GM21447 (cell line): ENCODE data around the gene SCIN.
"Not testable (repeated sequence)": the region's sequence is repeated elsewhere in the genome, so short reads cannot be mapped to it uniquely, and the experiment has no call there.

Experiments
- ATAC-seq: cut with Tn5 transposase; IDR thresholded peaks from one replicate; pipeline ENCODE4 v1.9.1; 2021; ENCODE audit not compliant: unreplicated experiment

The SCIN gene

DNA sequence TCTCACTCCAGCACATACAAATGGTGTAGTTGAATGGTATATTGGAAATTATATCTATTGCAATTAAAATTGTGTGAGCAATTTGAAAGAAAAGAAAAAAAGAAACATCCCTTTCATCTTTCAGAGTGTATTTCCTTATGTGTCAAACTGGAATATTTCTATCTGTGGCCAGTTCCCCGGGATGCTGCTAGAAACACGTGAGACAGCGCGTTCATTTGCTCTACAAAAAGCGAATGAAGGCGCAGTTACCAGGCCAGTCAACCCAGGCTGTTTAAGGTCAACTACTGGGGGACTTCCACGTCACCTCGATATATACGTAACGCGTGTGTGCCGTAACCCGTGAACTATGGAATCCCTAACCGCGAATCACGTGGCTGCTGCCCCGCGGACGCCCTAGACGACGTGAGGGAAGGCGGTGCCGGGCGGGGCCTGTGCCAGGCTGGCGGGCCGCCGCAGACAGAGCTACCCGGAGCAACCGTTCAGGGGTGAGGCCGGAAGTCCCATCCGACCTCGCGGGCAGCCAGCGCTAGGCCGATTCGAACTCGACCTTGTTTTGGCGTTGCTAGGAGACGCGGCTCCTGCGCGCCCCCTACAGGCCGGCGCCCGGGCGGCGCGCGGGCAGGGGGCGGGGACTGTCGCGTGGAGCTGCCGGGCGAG lies 115.8 kb downstream of the SCIN start:
- ATAC-seq, result peak; percentile 75

GRCh38 chr7:12686891-12687717 lies 116.6 kb downstream of the SCIN start, which contains the start of gene ARL4A:
Gene ARL4A (plus strand): TSS chr7:12687633. CDS start chr7:12688255, 622 bp downstream.
- ATAC-seq, result peak; percentile 86

DNA sequence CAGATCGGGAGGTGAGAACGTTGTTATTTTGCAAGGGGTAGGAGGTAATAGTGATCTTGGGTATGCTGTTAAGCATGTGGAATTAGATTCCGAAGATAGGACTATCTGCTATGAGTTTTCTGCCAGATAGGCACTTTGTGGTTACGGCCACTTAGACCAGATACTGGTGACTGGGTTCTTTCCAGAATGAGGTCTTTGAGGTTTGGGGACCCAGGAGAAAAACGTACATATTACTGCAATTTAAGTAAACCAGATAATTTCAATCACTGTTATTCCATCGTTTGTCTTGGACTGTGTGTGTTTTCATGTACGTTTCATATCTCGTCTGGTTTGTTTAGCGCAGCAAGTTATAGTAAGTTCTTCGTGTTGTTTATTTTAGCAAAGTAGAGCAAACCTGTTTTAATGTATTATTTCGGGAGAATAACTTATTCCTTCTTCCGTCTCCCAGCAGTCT lies 117.2 kb downstream of the SCIN start:
- ATAC-seq, result no peak

DNA sequence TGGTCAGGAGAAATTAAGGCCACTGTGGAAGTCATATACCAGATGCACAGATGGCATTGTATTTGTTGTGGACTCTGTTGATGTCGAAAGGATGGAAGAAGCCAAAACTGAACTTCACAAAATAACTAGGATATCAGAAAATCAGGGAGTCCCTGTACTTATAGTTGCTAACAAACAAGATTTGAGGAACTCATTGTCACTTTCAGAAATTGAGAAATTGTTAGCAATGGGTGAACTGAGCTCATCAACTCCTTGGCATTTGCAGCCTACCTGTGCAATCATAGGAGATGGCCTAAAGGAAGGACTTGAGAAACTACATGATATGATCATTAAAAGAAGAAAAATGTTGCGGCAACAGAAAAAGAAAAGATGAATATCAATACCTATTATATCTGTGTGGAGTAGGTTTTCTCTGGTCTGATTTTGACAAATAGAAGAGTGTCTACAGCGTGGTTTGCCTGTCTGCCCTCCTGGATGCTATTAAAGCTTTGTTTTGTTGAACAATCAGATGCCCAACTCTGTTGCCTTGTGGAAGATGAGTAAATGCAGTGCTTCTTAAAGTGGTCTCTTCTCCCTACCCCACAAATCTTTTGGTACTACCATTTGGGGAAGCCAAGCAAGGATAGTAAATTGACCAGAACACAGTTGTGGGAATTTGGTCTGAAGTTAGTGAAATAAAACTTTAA lies 118.1 kb downstream of the SCIN start:
- not testable (repeated sequence) for ATAC-seq

DNA sequence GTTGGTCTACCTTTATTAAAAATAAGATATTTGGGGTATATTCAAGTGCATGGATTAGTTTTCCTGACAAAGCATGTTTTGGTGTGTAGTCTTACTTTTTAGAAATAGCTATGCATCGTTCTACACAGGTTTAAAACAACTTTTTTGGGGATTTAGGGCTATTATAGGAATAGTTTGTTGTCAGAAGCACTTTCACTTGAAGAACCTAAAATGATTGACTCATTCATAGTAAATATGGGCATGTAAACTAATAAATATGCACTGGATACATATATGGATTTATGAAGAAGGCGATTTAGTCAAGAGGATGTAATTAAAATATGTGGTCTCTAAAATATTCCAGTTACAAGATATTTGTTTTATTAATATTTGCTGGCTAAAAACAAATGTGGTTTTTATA lies 118.9 kb downstream of the SCIN start:
- ATAC-seq, result no peak

GRCh38 chr7:12690041-12690878 lies 119.7 kb downstream of the SCIN start:
- no peak for ATAC-seq

DNA sequence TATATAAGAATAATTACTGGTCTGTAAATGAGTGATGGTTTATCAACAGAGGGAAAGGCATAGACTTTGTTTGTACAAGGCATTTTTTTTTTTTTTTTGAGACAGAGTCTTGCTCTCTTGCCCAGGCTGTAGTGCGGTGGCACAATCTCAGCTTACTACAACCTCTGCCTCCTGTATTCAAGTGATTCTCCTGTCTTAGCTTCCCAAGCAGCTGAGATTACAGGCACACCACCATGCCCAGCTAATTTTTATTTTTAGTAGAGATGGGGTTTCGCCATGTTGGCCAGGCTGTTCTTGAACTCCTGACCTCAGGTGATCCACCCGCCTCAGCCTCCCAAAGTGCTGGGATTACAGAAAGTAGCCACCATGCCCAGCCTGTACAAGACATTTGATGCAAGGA lies 120.9 kb downstream of the SCIN start:
- not testable (repeated sequence) for ATAC-seq

GRCh38 chr7:12692035-12692434 lies 121.5 kb downstream of the SCIN start:
- no peak for ATAC-seq

DNA sequence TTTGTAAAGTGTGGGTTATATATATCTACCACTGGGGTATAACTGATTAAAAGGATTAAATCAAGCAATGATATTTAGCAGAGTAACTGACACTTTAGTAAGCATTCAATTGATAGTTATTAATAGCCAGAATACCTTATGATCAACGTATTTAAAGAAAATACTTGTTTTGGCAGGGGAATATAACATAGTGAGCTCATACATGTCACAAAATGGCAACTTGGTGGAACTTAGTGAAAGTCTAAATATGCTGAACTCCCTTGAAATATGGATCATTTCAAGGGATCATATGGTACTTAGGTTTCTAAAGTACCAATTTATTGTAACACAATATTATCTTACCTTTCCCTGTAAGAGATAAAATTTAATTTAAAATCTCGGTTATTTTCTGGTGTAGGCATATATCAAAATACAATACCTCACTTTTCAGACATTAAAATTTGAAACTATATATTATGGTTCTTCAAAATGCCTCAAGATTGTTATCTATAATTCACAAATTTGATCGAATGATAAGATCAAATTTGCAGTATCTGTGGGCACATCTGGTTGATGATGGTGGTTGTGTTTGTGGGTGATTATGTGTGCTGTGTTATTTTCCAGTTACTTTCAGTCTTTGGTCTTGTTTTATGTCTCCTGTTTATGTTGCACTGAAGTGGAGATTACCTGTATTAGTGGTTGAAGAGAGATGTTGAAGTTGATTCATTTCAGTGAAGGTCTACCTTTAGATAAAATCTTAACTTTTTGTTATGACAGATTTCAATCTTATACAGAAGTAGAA lies 122.1 kb downstream of the SCIN start:
- ATAC-seq, result no peak

- no peak for ATAC-seq
These were observed 124.3 kb downstream of the SCIN start for GRCh38 chr7:12694817-12695216.

GRCh38 chr7:12695965-12696364 lies 125.4 kb downstream of the SCIN start:
- ATAC-seq, result no peak

GRCh38 chr7:12699299-12699698 lies 128.8 kb downstream of the SCIN start:
- ATAC-seq, result no peak

- no peak for ATAC-seq
These were observed 130.9 kb downstream of the SCIN start for GRCh38 chr7:12701433-12701832.

- ATAC-seq, result no peak
These were observed 133.4 kb downstream of the SCIN start for GRCh38 chr7:12703881-12704280.

GRCh38 chr7:12705878-12706277 lies 135.4 kb downstream of the SCIN start:
- no peak for ATAC-seq

DNA sequence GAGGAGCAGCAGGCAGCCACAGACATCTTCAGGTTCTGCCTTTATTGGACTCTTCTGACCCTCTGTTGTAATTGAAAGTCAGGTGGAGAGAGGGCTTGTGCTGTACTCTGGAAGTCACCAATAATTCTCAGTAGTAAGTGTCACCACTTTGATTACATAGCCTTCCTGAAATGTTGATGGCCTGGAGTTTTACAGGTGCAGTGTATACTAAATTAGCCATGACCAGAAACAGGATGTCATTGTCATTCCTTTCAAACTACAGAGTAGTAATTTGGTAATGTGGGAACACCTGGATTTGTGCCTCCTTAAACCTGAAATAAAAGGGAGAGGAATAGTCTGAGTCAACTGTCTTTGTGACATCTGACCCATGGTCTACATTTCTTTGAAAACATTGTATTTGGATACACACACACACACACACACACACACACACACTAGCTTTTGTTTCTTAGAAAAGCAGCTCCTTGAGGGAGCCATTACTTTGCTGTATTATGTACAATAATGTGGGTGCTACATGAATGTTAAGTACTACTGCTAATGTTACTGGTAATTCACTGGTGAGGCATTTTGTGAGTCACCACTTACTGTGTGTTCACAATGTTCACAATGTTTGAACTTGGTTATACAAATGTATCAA lies 136.5 kb downstream of the SCIN start:
- ATAC-seq, result no peak

DNA sequence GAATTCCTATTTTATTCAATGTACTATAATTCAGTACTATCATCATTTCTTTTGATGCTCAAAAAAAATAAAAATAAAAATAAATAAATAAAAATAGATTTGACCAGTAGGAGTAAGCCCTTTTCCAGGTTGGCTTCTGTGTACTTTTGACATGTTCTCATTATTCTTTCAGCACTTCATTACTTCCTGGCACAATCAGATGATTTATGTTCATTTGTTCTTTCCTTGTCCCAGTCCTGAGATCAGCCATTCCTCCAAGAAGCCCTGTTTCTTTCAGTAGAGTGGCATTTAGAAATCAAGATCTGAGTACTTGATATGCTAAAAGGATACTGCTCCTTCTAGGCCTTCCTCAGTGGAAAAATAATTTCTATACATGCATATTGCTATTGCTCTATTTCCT lies 137.8 kb downstream of the SCIN start:
- no peak for ATAC-seq
